OCI-LY3 (cell line): ENCODE data around the gene PIGX.

Experiments
- H2AFZ ChIP-seq: fragments of 200-600, 300-600 bp; shearing (Covaris generic); 2 replicates; pipeline ENCODE4 v1.6.0; 2014; ENCODE audit warnings: antibody characterized with exemption, low read depth, low read length
- H3K27ac ChIP-seq: fragments of 200-600, 300-600 bp; sonication (generic); 2 replicates; pipeline ENCODE4 v1.5.1; 2014; ENCODE audit warnings: mild to moderate bottlenecking, low read length, moderate library complexity, mixed read lengths
- H3K27me3 ChIP-seq: fragments of 200-600, 300-600 bp; sonication (generic); 2 replicates; pipeline ENCODE4 v1.6.1; 2014; ENCODE audit warnings: low read depth, low read length, mixed read lengths
- H3K36me3 ChIP-seq: fragments of 200-600, 300-600 bp; sonication (generic); replicated peaks from 2 replicates; pipeline ENCODE3; 2014; ENCODE audit warnings: low read depth, low read length, mixed read lengths
- H3K4me1 ChIP-seq: fragments of 300-600, 200-600 bp; sonication (generic); 2 replicates; pipeline ENCODE4 v1.6.1; 2014; ENCODE audit warnings: low read length, mixed read lengths
- H3K4me2 ChIP-seq: fragments of 200-600, 300-600 bp; sonication (generic); 2 replicates; pipeline ENCODE4 v1.6.1; 2014; ENCODE audit warnings: low read length, mixed read lengths
- H3K4me3 ChIP-seq: fragments of 300-600, 200-600 bp; sonication (generic); 2 replicates; pipeline ENCODE4 v1.5.1; 2014; ENCODE audit warnings: antibody characterized with exemption, mild to moderate bottlenecking, low read length, moderate library complexity
- H3K79me2 ChIP-seq: fragments of 300-600, 200-600 bp; shearing (Covaris generic); 2 replicates; pipeline ENCODE4 v1.6.1; 2014; ENCODE audit warnings: mild to moderate bottlenecking, low read length, mixed read lengths
- H3K9ac ChIP-seq: fragments of 300-600, 200-600 bp; shearing (Covaris generic); 2 replicates; pipeline ENCODE4 v1.6.0; 2014; ENCODE audit warnings: mild to moderate bottlenecking, low read length, moderate library complexity
- H3K9me3 ChIP-seq: fragments of 200-600, 300-600 bp; shearing (Covaris generic); 2 replicates; pipeline ENCODE4 v1.6.1; 2014; ENCODE audit warnings: low read length, mixed read lengths; ENCODE audit not compliant: insufficient read depth
- H4K20me1 ChIP-seq: fragments of 200-600, 300-600 bp; sonication (generic); 2 replicates; pipeline ENCODE4 v1.6.1; 2016; ENCODE audit warnings: low read length, mixed read lengths; ENCODE audit not compliant: insufficient read depth
- CTCF ChIP-seq: fragments of 200-600, 300-600 bp; sonication (generic); IDR thresholded peaks from 2 replicates; pipeline ENCODE4 v1.5.1; 2014; ENCODE audit warnings: antibody characterized with exemption, low read length, low read depth
- EZH2phosphoT487 ChIP-seq: fragments of 200-600 bp; shearing (Covaris generic); IDR thresholded peaks from 2 replicates; pipeline ENCODE4 v1.6.1; 2018; ENCODE audit warnings: antibody characterized with exemption, mixed run types, low read depth

PIGX gene

GRCh38 chr3:196667056-196667825 is 44.9 kb upstream of the PIGX start:
- no peak overlapping the region for H3K4me2 ChIP-seq
- peaks cover 7% of the 10 kb centered on the region; the same call in 1 of the 2 replicates for H4K20me1 ChIP-seq
- H3K36me3 ChIP-seq: peaks cover 42% of the 10 kb centered on the region
- no peak overlapping the region for H3K27ac ChIP-seq
- H3K27me3 ChIP-seq: no peaks in the 10 kb centered on the region
- TF ChIP-seq CTCF: no peak
- no peaks in the 10 kb centered on the region for H3K9me3 ChIP-seq
- no peak overlapping the region for H2AFZ ChIP-seq
- H3K79me2 ChIP-seq: no peaks in the 10 kb centered on the region; the same call in 1 of the 2 replicates
- no peak overlapping the region for H3K9ac ChIP-seq
- no peak overlapping the region for H3K4me3 ChIP-seq
- H3K4me1 ChIP-seq: 0 out of 2 replicates have a peak, but pooled peaks cover 3% of the 10 kb centered on the region

- Histone ChIP-seq H2AFZ (no peak overlapping the region), H3K27ac (no peak overlapping the region), H4K20me1 (no peaks in the 10 kb centered on the region), H3K4me3 (no peak overlapping the region), H3K9ac (no peak overlapping the region), H3K27me3 (no peaks in the 10 kb centered on the region), H3K4me2 (no peak overlapping the region), H3K36me3 (peaks cover 26% of the 10 kb centered on the region), H3K9me3 (no peaks in the 10 kb centered on the region), H3K4me1 (no peaks in the 10 kb centered on the region), H3K79me2 (peaks cover 3% of the 10 kb centered on the region; the same call in 1 of the 2 replicates)
- TF ChIP-seq EZH2phosphoT487: no peak
- no peak for TF ChIP-seq CTCF
Observed at GRCh38 chr3:196670339-196670738, 41.8 kb upstream of the PIGX start.

GRCh38 chr3:196673632-196674031 is 38.5 kb upstream of the PIGX start:
- TF ChIP-seq EZH2phosphoT487 (no peak), CTCF (no peak)
- Histone ChIP-seq H4K20me1 (no peaks in the 10 kb centered on the region), H3K4me2 (no peak overlapping the region), H3K9me3 (no peaks in the 10 kb centered on the region), H3K9ac (no peak overlapping the region), H3K4me1 (no peaks in the 10 kb centered on the region), H3K27ac (no peak overlapping the region), H2AFZ (no peak overlapping the region), H3K27me3 (no peaks in the 10 kb centered on the region), H3K4me3 (no peak overlapping the region), H3K36me3 (peaks cover 10% of the 10 kb centered on the region), H3K79me2 (peaks cover 3% of the 10 kb centered on the region; the same call in 1 of the 2 replicates)

GRCh38 chr3:196677353-196677752 is 34.8 kb upstream of the PIGX start:
- H3K9ac ChIP-seq: no peak overlapping the region
- H3K79me2 ChIP-seq: peaks cover 3% of the 10 kb centered on the region; the same call in 1 of the 2 replicates
- no peaks in the 10 kb centered on the region for H3K27me3 ChIP-seq
- H3K4me3 ChIP-seq: no peak overlapping the region
- no peaks in the 10 kb centered on the region for H4K20me1 ChIP-seq
- TF ChIP-seq EZH2phosphoT487 (no peak), CTCF (no peak)
- no peaks in the 10 kb centered on the region for H3K9me3 ChIP-seq
- H2AFZ ChIP-seq: no peak overlapping the region
- H3K36me3 ChIP-seq: peaks cover 7% of the 10 kb centered on the region
- H3K27ac ChIP-seq: no peak overlapping the region
- no peak overlapping the region for H3K4me2 ChIP-seq
- no peaks in the 10 kb centered on the region for H3K4me1 ChIP-seq
